ENCODE measurements around the gene OOSP4A. TPM values are rescaled to one million over a fixed set of nuclear protein-coding genes. Genes with fewer than 3 reads are reported as not detected.
"Not testable (repeated sequence)": the region's sequence is repeated elsewhere in the genome, so short reads cannot be mapped to it uniquely, and the experiment has no call there.

OOSP4A gene
- total RNA-seq, 1 donor from 2014 or later: not detected

DNA sequence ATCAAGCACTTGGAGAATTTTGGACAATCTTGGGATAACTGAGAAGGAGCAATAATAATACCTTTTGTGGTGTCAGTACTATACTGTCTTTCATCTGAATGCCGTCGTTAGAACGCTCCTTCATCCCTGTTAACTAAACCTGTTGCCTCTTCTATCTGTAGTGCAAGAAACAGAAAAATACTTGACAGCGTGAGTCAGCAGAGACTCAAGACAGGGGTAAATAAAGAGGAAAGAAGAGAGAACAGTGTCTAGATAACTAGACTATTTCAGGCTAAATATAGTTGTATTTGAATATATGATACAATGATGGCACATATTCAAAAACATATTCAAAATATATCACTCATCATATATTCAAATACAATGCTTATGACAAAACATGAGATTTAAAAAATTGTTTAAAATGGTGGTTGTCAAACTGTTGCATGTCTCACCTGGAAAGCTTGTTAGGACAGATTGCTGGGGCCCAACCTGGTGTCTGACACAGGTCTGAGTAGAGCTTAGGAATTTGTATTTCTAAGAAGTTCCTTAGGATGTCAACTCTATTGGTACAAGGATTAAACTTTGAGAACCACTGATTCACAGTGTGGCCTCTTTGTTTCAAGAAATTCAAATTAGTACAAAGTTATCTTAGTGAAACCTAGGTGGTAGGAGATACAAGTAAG is 17.4 kb downstream of the OOSP4A start:
- DNase-seq (ENCODE audit: low read depth) (peak; percentile 83), FAIRE-seq (no peak)
- H3K4me3 ChIP-seq (ENCODE audit: low read depth, low read length): no peak overlapping the region
- TF ChIP-seq, protein P1, sequence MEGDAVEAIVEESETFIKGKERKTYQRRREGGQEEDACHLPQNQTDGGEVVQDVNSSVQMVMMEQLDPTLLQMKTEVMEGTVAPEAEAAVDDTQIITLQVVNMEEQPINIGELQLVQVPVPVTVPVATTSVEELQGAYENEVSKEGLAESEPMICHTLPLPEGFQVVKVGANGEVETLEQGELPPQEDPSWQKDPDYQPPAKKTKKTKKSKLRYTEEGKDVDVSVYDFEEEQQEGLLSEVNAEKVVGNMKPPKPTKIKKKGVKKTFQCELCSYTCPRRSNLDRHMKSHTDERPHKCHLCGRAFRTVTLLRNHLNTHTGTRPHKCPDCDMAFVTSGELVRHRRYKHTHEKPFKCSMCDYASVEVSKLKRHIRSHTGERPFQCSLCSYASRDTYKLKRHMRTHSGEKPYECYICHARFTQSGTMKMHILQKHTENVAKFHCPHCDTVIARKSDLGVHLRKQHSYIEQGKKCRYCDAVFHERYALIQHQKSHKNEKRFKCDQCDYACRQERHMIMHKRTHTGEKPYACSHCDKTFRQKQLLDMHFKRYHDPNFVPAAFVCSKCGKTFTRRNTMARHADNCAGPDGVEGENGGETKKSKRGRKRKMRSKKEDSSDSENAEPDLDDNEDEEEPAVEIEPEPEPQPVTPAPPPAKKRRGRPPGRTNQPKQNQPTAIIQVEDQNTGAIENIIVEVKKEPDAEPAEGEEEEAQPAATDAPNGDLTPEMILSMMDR (IDR thresholded peaks at IDR 0.05; ENCODE audit: insufficient read depth, low read length, severe bottlenecking): no peak
- no peaks in the 10 kb centered on the region for H3K36me3 ChIP-seq (ENCODE audit: control insufficient read depth, insufficient read depth, low read length)
- H3K27me3 ChIP-seq (ENCODE audit: control insufficient read depth, insufficient read depth, low read length): no peaks in the 10 kb centered on the region

GRCh38 chr11:59982037-59982436 is 18.2 kb downstream of the OOSP4A start:
- not testable (repeated sequence) for H3K4me3 ChIP-seq (ENCODE audit: low read depth, low read length); H3K27me3 ChIP-seq (ENCODE audit: control insufficient read depth, insufficient read depth, low read length); H3K36me3 ChIP-seq (ENCODE audit: control insufficient read depth, insufficient read depth, low read length); DNase-seq (ENCODE audit: low read depth); FAIRE-seq

GRCh38 chr11:59983212-59983611 is 19.4 kb downstream of the OOSP4A start:
- DNase-seq (ENCODE audit: low read depth) (peak; percentile 7), FAIRE-seq (no peak)
- H3K36me3 ChIP-seq (ENCODE audit: control insufficient read depth, insufficient read depth, low read length): no peaks in the 10 kb centered on the region
- no peaks in the 10 kb centered on the region for H3K27me3 ChIP-seq (ENCODE audit: control insufficient read depth, insufficient read depth, low read length)
- H3K4me3 ChIP-seq (ENCODE audit: low read depth, low read length): no peak overlapping the region
- TF ChIP-seq, protein P1 (IDR thresholded peaks at IDR 0.05; ENCODE audit: insufficient read depth, low read length, severe bottlenecking): no peak

DNA sequence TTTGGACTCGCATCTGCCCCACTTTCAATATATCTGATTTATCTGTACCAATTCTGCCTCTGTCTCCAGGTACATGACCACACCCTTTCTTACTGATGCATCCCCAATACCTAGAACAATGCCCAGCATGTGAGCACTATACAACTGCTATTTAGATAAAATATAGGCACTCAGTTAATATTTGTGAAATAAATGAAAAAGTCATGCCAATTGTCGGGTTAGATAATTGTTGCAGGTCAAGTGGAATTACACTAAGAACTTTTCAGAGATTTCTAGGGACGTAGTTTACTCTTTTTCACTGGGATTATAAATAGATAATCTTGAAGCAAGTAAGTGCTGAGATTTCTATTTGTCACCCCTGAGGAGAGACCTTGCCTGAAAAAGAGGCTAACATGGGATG is 20.5 kb downstream of the OOSP4A start:
- DNase-seq (ENCODE audit: low read depth): no peak

DNA sequence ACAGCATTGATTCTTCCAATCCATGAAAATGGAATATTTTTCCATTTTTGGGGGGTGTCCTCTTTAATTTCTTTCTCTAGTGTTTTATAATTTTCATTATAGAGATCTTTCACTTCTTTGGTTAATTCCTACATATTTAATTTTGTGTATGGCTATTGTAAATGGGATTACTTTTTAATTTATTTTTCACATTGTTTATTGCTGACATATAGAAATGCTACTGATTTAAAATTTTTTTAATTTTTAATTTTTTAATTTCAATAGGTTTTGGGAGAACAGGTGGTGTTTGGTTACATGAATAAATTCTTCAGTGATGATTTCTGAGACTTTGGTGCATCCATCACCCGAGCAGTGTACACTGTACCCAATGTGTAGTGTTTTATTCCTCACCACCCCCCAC is 26.6 kb downstream of the OOSP4A start:
- Histone ChIP-seq H3K27me3 (ENCODE audit: control insufficient read depth, insufficient read depth, low read length) (no peaks in the 10 kb centered on the region), H3K36me3 (ENCODE audit: control insufficient read depth, insufficient read depth, low read length) (no peaks in the 10 kb centered on the region), H3K4me3 (ENCODE audit: low read depth, low read length) (no peak overlapping the region)
- TF ChIP-seq, protein P1 (IDR thresholded peaks at IDR 0.05; ENCODE audit: insufficient read depth, low read length, severe bottlenecking): no peak
- DNase-seq (ENCODE audit: low read depth) (no peak), FAIRE-seq (no peak)

More for the DNA sequence above, 20.5 kb downstream of the OOSP4A start:
- no peak for FAIRE-seq
- TF ChIP-seq, protein P1 (IDR thresholded peaks at IDR 0.05; ENCODE audit: insufficient read depth, low read length, severe bottlenecking): no peak
- no peak overlapping the region for H3K4me3 ChIP-seq (ENCODE audit: low read depth, low read length)
- H3K36me3 ChIP-seq (ENCODE audit: control insufficient read depth, insufficient read depth, low read length): no peaks in the 10 kb centered on the region
- no peaks in the 10 kb centered on the region for H3K27me3 ChIP-seq (ENCODE audit: control insufficient read depth, insufficient read depth, low read length)

DNA sequence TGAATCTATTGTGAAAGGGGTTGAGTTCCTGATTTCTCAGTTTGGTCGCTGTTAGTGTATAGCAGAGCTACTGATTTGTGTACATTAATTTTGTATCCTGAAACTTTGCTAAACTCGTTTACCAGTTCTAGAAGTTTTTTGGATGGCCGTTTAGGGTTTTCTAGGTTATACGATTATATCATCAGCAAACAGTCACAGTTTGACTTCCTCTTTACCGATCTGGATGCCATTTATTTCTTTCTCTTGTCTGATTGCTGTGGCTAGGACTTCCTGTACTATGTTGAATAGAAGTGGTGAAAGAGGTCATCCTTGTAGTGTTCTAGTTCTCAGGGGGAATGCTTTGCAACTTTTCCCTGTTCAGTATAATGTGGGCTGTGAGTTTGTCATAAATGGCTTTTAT is 28.6 kb downstream of the OOSP4A start:
- Histone ChIP-seq H3K36me3 (ENCODE audit: control insufficient read depth, insufficient read depth, low read length) (no peaks in the 10 kb centered on the region), H3K27me3 (ENCODE audit: control insufficient read depth, insufficient read depth, low read length) (no peaks in the 10 kb centered on the region), H3K4me3 (ENCODE audit: low read depth, low read length) (no peak overlapping the region)
- DNase-seq (ENCODE audit: low read depth): no peak
- TF ChIP-seq, protein P1 (IDR thresholded peaks at IDR 0.05; ENCODE audit: insufficient read depth, low read length, severe bottlenecking): no peak
- no peak for FAIRE-seq

Data from bronchial epithelial cell (primary cell).